Fibroblast of lung (primary cell): ENCODE results near the gene ZNF862.

Experiments used
- CTCF ChIP-seq, 2 donors: IDR thresholded peaks in 1 of 2; conservative IDR thresholded peaks in 1 of 2; 1 replicate in 1 of 2; 2 replicates in 1 of 2; pipeline ENCODE4 v1.5.1; 2011 to 2012; ENCODE audit warnings: low read length in 2 of 2, control low read depth in 1 of 2, inconsistent platforms in 1 of 2, low read depth in 1 of 2, mild to moderate bottlenecking in 1 of 2
- EZH2 ChIP-seq: IDR thresholded peaks from 2 replicates; pipeline ENCODE4 v1.5.1; 2012; ENCODE audit warnings: low read length, control low read depth, mild to moderate bottlenecking; ENCODE audit errors: missing control alignments

GRCh38 chr7:149846436-149847046, 8.4 kb downstream of the ZNF862 start:
- no peak for TF ChIP-seq CTCF (conservative IDR thresholded peaks at IDR 0.05 in 1 of 2, IDR thresholded peaks at IDR 0.05 in 1 of 2; ENCODE audit: low read depth in 1 of 2, low read length in 2 of 2)
- no peak for TF ChIP-seq EZH2
